ENCODE results near the gene DUXA. TPM values are rescaled to one million over a fixed set of nuclear protein-coding genes. Genes with fewer than 3 reads are reported as not detected.
"Not testable (repeated sequence)": the region's sequence is repeated elsewhere in the genome, so short reads cannot be mapped to it uniquely, and the experiment has no call there.

Gene DUXA
- total RNA-seq, 1 donor from 2014 or later = not detected

- no peak overlapping the region for H3K4me3 ChIP-seq
- no peak for TF ChIP-seq CTCF (IDR thresholded peaks at IDR 0.05)
- no peaks in the 10 kb centered on the region for H3K9me3 ChIP-seq
- intact Hi-C loops (cut with DNase I) = no loop called here
- DNase-seq = no peak
- no peaks in the 10 kb centered on the region for H3K27me3 ChIP-seq (ENCODE audit: low read depth)
- H3K36me3 ChIP-seq = no peaks in the 10 kb centered on the region
- H3K27ac ChIP-seq = peak overlapping the region; percentile 10
- H3K4me1 ChIP-seq = no peaks in the 10 kb centered on the region
- peak in 1 of 2 donors; percentile 23 for ATAC-seq
Observed at GRCh38 chr19:57161985-57162539, 5.2 kb downstream of the DUXA start.

GRCh38 chr19:57152921-57153320 lies 14.4 kb downstream of the DUXA start:
- H3K9me3 ChIP-seq = no peaks in the 10 kb centered on the region
- ATAC-seq = no peak
- H3K36me3 ChIP-seq = no peaks in the 10 kb centered on the region
- DNase-seq = no peak
- H3K4me1 ChIP-seq = no peaks in the 10 kb centered on the region
- no peaks in the 10 kb centered on the region for H3K27me3 ChIP-seq (ENCODE audit: low read depth)
- H3K27ac ChIP-seq = no peak overlapping the region
- no peak for TF ChIP-seq CTCF (IDR thresholded peaks at IDR 0.05)
- intact Hi-C loops (cut with DNase I) = no loop called here
- H3K4me3 ChIP-seq = no peak overlapping the region

- no peak for DNase-seq
- H3K4me3 ChIP-seq = no peak overlapping the region
- no peak for ATAC-seq
- no peak for TF ChIP-seq CTCF (IDR thresholded peaks at IDR 0.05)
- no peak overlapping the region for H3K27ac ChIP-seq
- H3K4me1 ChIP-seq = no peaks in the 10 kb centered on the region
- H3K9me3 ChIP-seq = no peaks in the 10 kb centered on the region
- no peaks in the 10 kb centered on the region for H3K36me3 ChIP-seq
- intact Hi-C loops (cut with DNase I) = no loop called here
- H3K27me3 ChIP-seq (ENCODE audit: low read depth) = no peaks in the 10 kb centered on the region
Observed at GRCh38 chr19:57141699-57142098, 25.6 kb downstream of the DUXA start.

- Histone ChIP-seq H3K4me1 (no peaks in the 10 kb centered on the region), H3K4me3 (no peak overlapping the region), H3K36me3 (no peaks in the 10 kb centered on the region), H3K9me3 (no peaks in the 10 kb centered on the region), H3K27ac (no peak overlapping the region), H3K27me3 (ENCODE audit: low read depth) (peaks cover under 1% of the 10 kb centered on the region)
- no peak for ATAC-seq
- DNase-seq = no peak
- TF ChIP-seq CTCF (IDR thresholded peaks at IDR 0.05) = no peak
- intact Hi-C loops (cut with DNase I) = no loop called here
Observed at GRCh38 chr19:57135797-57136196, 31.5 kb downstream of the DUXA start.

GRCh38 chr19:57127403-57127802 lies 39.9 kb downstream of the DUXA start:
- peaks cover 13% of the 10 kb centered on the region for H3K27me3 ChIP-seq (ENCODE audit: low read depth)
- ATAC-seq; H3K27ac ChIP-seq; H3K9me3 ChIP-seq; H3K4me3 ChIP-seq; DNase-seq; intact Hi-C loops (cut with DNase I); H3K36me3 ChIP-seq; H3K4me1 ChIP-seq: not testable (repeated sequence)

- Histone ChIP-seq H3K4me3 (no peak overlapping the region), H3K4me1 (no peaks in the 10 kb centered on the region), H3K36me3 (no peaks in the 10 kb centered on the region), H3K9me3 (peaks cover 6% of the 10 kb centered on the region), H3K27ac (no peak overlapping the region), H3K27me3 (ENCODE audit: low read depth) (peaks cover 8% of the 10 kb centered on the region)
- ATAC-seq = no peak
- DNase-seq = no peak
- intact Hi-C loops (cut with DNase I) = no loop called here
- no peak for TF ChIP-seq CTCF (IDR thresholded peaks at IDR 0.05)
Observed at GRCh38 chr19:57123882-57124281, 43.4 kb downstream of the DUXA start.

Data from lower lobe of right lung (tissue), 2 donors.